H9 (cell line): Measurements from ENCODE around the gene HDC. TPM values are rescaled to one million over a fixed set of nuclear protein-coding genes. Genes with fewer than 3 reads are reported as not detected.

ENCODE experiments used
- DNase-seq: peaks from one replicate; pipeline ENCODE4 v3.0.0-alpha.2; 2017
- H2AFZ ChIP-seq: one replicate; pipeline ENCODE4 v1.6.1; 2013; ENCODE audit warnings: mild to moderate bottlenecking, low read length, control low read depth, moderate library complexity
- H2AK5ac ChIP-seq: 2 replicates; pipeline ENCODE4 v1.6.1; 2013; ENCODE audit warnings: low read length, control low read depth, mixed read lengths; ENCODE audit not compliant: insufficient read length
- H2BK120ac ChIP-seq: one replicate; pipeline ENCODE4 v1.6.1; 2013; ENCODE audit warnings: low read depth, mild to moderate bottlenecking, low read length, control low read depth, inconsistent platforms; ENCODE audit not compliant: poor library complexity, severe bottlenecking
- H2BK12ac ChIP-seq: 2 replicates; pipeline ENCODE4 v1.6.1; 2013; ENCODE audit warnings: low read length, control low read depth, mixed read lengths, low read depth; ENCODE audit not compliant: insufficient read length
- H2BK15ac ChIP-seq: 2 replicates; pipeline ENCODE4 v1.6.1; 2013; ENCODE audit warnings: low read depth, low read length, control low read depth
- H2BK20ac ChIP-seq: one replicate; pipeline ENCODE4 v1.6.1; 2013; ENCODE audit warnings: low read depth, mild to moderate bottlenecking, low read length, control low read depth, inconsistent platforms; ENCODE audit not compliant: poor library complexity, severe bottlenecking
- H2BK5ac ChIP-seq: 2 replicates; pipeline ENCODE4 v1.6.1; 2013; ENCODE audit warnings: low read length, control low read depth, mixed read lengths; ENCODE audit not compliant: insufficient read length
- H3K14ac ChIP-seq: 2 replicates; pipeline ENCODE4 v1.6.1; 2013; ENCODE audit warnings: low read length, control low read depth; ENCODE audit not compliant: insufficient read depth
- H3K18ac ChIP-seq: 2 replicates; pipeline ENCODE4 v1.6.1; 2013; ENCODE audit warnings: low read depth, mild to moderate bottlenecking, mixed read lengths, low read length, control low read depth; ENCODE audit not compliant: insufficient read length
- H3K23ac ChIP-seq: 2 replicates; pipeline ENCODE4 v1.6.1; 2013; ENCODE audit warnings: low read length, control low read depth, mixed read lengths, low read depth; ENCODE audit not compliant: insufficient read length
- H3K23me2 ChIP-seq: 2 replicates; pipeline ENCODE4 v1.6.1; 2013; ENCODE audit warnings: low read depth, mild to moderate bottlenecking, mixed read lengths, low read length, control low read depth; ENCODE audit not compliant: insufficient read length, poor library complexity, severe bottlenecking
- H3K27ac ChIP-seq: 2 replicates; pipeline ENCODE4 v1.5.1; 2013; ENCODE audit warnings: low read length, control low read depth, mixed read lengths, low read depth; ENCODE audit not compliant: insufficient read length
- H3K27me3 ChIP-seq: 2 replicates; pipeline ENCODE4 v1.6.1; 2013; ENCODE audit warnings: low read length, control low read depth, inconsistent platforms; ENCODE audit not compliant: insufficient read depth
- H3K4ac ChIP-seq: 2 replicates; pipeline ENCODE4 v1.6.1; 2013; ENCODE audit warnings: low read depth, mild to moderate bottlenecking, control low read depth, inconsistent platforms, low read length, moderate library complexity
- H3K4me1 ChIP-seq: 2 replicates; pipeline ENCODE4 v1.6.1; 2013; ENCODE audit warnings: low read length, control low read depth, inconsistent platforms; ENCODE audit not compliant: insufficient read depth
- H3K4me2 ChIP-seq: 2 replicates; pipeline ENCODE4 v1.6.1; 2013; ENCODE audit warnings: low read length, control low read depth, mixed read lengths; ENCODE audit not compliant: insufficient read length, insufficient read depth
- H3K56ac ChIP-seq: 2 replicates; pipeline ENCODE4 v1.6.1; 2013; ENCODE audit warnings: low read depth, mild to moderate bottlenecking, mixed read lengths, low read length, control low read depth; ENCODE audit not compliant: insufficient read length
- H3K79me1 ChIP-seq: 2 replicates; pipeline ENCODE4 v1.6.1; 2013; ENCODE audit warnings: low read depth, mild to moderate bottlenecking, moderate library complexity, low read length, control low read depth, inconsistent platforms; ENCODE audit not compliant: insufficient read depth, poor library complexity, severe bottlenecking
- H3K79me2 ChIP-seq: 2 replicates; pipeline ENCODE4 v1.6.1; 2013; ENCODE audit warnings: low read length, control low read depth, inconsistent platforms; ENCODE audit not compliant: insufficient read depth
- H3K9ac ChIP-seq: 2 replicates; pipeline ENCODE4 v1.6.1; 2013; ENCODE audit warnings: low read length, control low read depth, mixed read lengths; ENCODE audit not compliant: insufficient read length; ENCODE audit errors: extremely low read depth
- H3K9me3 ChIP-seq: one replicate; pipeline ENCODE4 v1.6.1; 2013; ENCODE audit warnings: low read depth, low read length, inconsistent platforms; ENCODE audit not compliant: control insufficient read depth
- H3T11ph ChIP-seq: one replicate; pipeline ENCODE4 v1.6.1; 2013; ENCODE audit warnings: mild to moderate bottlenecking, low read length, control low read depth, inconsistent platforms
- H4K20me1 ChIP-seq: one replicate; pipeline ENCODE4 v1.6.1; 2013; ENCODE audit not compliant: control insufficient read depth, insufficient read length, insufficient read depth
- H4K5ac ChIP-seq: 2 replicates; pipeline ENCODE4 v1.6.1; 2013; ENCODE audit warnings: low read depth, mild to moderate bottlenecking, mixed read lengths, low read length, control low read depth; ENCODE audit not compliant: insufficient read length
- H4K8ac ChIP-seq: replicated peaks from 2 replicates; pipeline ENCODE4 v1.6.1; 2013; ENCODE audit warnings: low read length, control low read depth, mixed read lengths, low read depth; ENCODE audit not compliant: insufficient read length
- H4K91ac ChIP-seq: 2 replicates; pipeline ENCODE4 v1.6.1; 2013; ENCODE audit warnings: low read depth, mild to moderate bottlenecking, moderate library complexity, mixed read lengths, low read length, control low read depth; ENCODE audit not compliant: insufficient read length
- H3K27ac Mint-ChIP-seq, 3 experiments: 2 replicates in 2 of 3; 3 replicates in 1 of 3; pipeline ENCODE4 v1.8.0; 2020 to 2021; ENCODE audit warnings: mixed read lengths in 3 of 3, mild to moderate bottlenecking in 1 of 3, moderate library complexity in 1 of 3
- H3K27me3 Mint-ChIP-seq: 2 replicates; pipeline ENCODE4 v1.8.0; 2021; ENCODE audit warnings: low read depth, mild to moderate bottlenecking, moderate library complexity, mixed read lengths
- H3K36me3 Mint-ChIP-seq, 3 experiments: 2 replicates in 2 of 3; 3 replicates in 1 of 3; pipeline ENCODE4 v1.8.0; 2020 to 2021; ENCODE audit warnings: low read depth in 3 of 3, mixed read lengths in 3 of 3; ENCODE audit not compliant: insufficient read depth in 1 of 3
- H3K4me1 Mint-ChIP-seq, 2 experiments: 2 replicates each; pipeline ENCODE4 v1.8.0; 2020; ENCODE audit warnings: mixed read lengths in 2 of 2
- H3K4me3 Mint-ChIP-seq, 2 experiments: 2 replicates in 1 of 2; 3 replicates in 1 of 2; pipeline ENCODE4 v1.8.0; 2020 to 2021; ENCODE audit warnings: mild to moderate bottlenecking in 2 of 2, mixed read lengths in 2 of 2, moderate library complexity in 1 of 2
- H3K9me3 Mint-ChIP-seq, 2 experiments: 2 replicates in 1 of 2; 3 replicates in 1 of 2; pipeline ENCODE4 v1.8.0; 2020; ENCODE audit warnings: mild to moderate bottlenecking in 2 of 2, mixed read lengths in 2 of 2, moderate library complexity in 1 of 2
- WGBS: extraction: QIAGEN DNeasy Blood & Tissue Kit; methylation state at CpG from one replicate; pipeline ENCODE4 v1.1.7; 2013; ENCODE audit warnings: missing lambda C conversion rate, low lambda C conversion rate, mixed read lengths; ENCODE audit not compliant: insufficient read length; ENCODE audit errors: extremely low coverage; 5-methylcytosine and 5-hydroxymethylcytosine counted together
- total RNA-seq: library from RNA; stranded (reverse); gene quantifications from 2 replicates; pipeline ENCODE4 v1.2.1, GENCODE V29; 2021
- TF ChIP-seq, protein P1 (sequence below): fragments of 200-600 bp; sonication (generic); conservative IDR thresholded peaks from 3 replicates; pipeline ENCODE4 v1.8.0; 2021; ENCODE audit warnings: antibody characterized with exemption, mild to moderate bottlenecking

Gene HDC
- total RNA-seq, 1 experiment from 2014 or later, result not detected

DNA sequence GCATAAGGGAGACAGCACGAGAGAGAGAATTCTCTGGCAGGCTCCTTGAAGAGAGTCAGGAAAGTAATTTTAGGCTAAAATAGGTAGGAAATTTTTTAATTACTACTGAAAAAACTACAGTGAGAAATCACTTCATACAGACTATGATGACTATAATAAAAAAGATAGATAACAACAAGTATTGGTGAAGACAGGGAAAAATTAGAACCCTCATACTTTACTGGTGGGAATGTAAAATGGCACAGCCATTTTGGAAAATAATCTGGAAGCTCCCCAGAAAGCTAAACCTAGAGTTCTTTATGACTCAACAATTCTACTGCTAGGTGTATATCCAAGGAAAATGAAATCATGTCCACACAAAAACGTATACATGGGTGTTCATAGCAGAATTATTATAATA is 2.1 kb upstream of the HDC start:
- Histone ChIP-seq H3K4me1 (no peaks in the 10 kb centered on the region), H3K56ac (no peak overlapping the region), H2AFZ (no peak overlapping the region), H4K5ac (no peak overlapping the region), H3K14ac (no peak overlapping the region), H3K23ac (no peak overlapping the region), H2BK20ac (no peak overlapping the region), H3K4ac (no peak overlapping the region), H3K9me3 (no peaks in the 10 kb centered on the region), H2BK15ac (no peak overlapping the region), H3K23me2 (no peaks in the 10 kb centered on the region), H4K91ac (no peak overlapping the region), H4K8ac (no peak overlapping the region), H3K9ac (no peak overlapping the region), H3K4me2 (no peak overlapping the region), H2BK120ac (no peak overlapping the region), H2AK5ac (no peak overlapping the region), H2BK12ac (no peak overlapping the region), H3K27ac (no peak overlapping the region), H3K79me2 (no peaks in the 10 kb centered on the region; the same call in 1 of the 2 replicates), H2BK5ac (no peak overlapping the region), H3T11ph (no peak overlapping the region), H3K18ac (no peak overlapping the region), H3K27me3 (no peaks in the 10 kb centered on the region), H3K79me1 (no peaks in the 10 kb centered on the region), H4K20me1 (no peaks in the 10 kb centered on the region)
- Mint-ChIP-seq H3K4me3 (no peak overlapping the region), H3K4me1 (peaks cover 7 to 9% of the 10 kb centered on the region in 2 experiments), H3K27ac (no peak overlapping the region), H3K36me3 (no peaks in the 10 kb centered on the region), H3K27me3 (peaks cover 3% of the 10 kb centered on the region; the same call in 1 of the 2 replicates), H3K9me3 (no peaks in the 10 kb centered on the region)
- TF ChIP-seq, protein P1, sequence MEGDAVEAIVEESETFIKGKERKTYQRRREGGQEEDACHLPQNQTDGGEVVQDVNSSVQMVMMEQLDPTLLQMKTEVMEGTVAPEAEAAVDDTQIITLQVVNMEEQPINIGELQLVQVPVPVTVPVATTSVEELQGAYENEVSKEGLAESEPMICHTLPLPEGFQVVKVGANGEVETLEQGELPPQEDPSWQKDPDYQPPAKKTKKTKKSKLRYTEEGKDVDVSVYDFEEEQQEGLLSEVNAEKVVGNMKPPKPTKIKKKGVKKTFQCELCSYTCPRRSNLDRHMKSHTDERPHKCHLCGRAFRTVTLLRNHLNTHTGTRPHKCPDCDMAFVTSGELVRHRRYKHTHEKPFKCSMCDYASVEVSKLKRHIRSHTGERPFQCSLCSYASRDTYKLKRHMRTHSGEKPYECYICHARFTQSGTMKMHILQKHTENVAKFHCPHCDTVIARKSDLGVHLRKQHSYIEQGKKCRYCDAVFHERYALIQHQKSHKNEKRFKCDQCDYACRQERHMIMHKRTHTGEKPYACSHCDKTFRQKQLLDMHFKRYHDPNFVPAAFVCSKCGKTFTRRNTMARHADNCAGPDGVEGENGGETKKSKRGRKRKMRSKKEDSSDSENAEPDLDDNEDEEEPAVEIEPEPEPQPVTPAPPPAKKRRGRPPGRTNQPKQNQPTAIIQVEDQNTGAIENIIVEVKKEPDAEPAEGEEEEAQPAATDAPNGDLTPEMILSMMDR, result no peak
- WGBS, result no CpG with 5 or more reads among the region's 2 CpGs
- DNase-seq, result no peak
